GM12878 (cell line): ENCODE results near the gene SCG2. TPM values are rescaled to one million over a fixed set of nuclear protein-coding genes. Genes with fewer than 3 reads are reported as not detected.

Experiments
- ATAC-seq: fragments of 200-7000 bp; cut with Tn5 transposase; 3 replicates; pipeline ENCODE4 v1.9.1; 2020; ENCODE audit warnings: mild to moderate bottlenecking, moderate library complexity
- BruUV-seq: library from RNA; stranded (reverse); fragments of 400-500 nt; replicated peaks from 2 replicates; lab custom pipeline; 2021; lab: Mats Ljungman, UMichigan
- CTCF ChIA-PET: fragments of 300-600 bp; sonication (Branson Sonifier 250); formaldehyde crosslinking; extraction: SDS; loops from one replicate; lab custom pipeline; 2021; ENCODE audit warnings: inconsistent platforms; lab: Yijun Ruan, JAX
- POLR2A ChIA-PET: fragments of 350-600 bp; formaldehyde crosslinking; extraction: SDS; loops from one replicate; lab custom pipeline; 2021; ENCODE audit warnings: inconsistent platforms; lab: Charles Lee
- RAD21 ChIA-PET: fragments of 300-600 bp; sonication (Branson Sonifier 250); formaldehyde crosslinking; loops from one replicate; lab custom pipeline; 2023; ENCODE audit warnings: antibody characterized with exemption; ENCODE audit not compliant: unreplicated experiment; lab: Charles Lee
- SMC1A ChIA-PET: fragments of 300-600 bp; sonication (Branson Sonifier 250); formaldehyde crosslinking; loops from one replicate; lab custom pipeline; 2023; ENCODE audit not compliant: unreplicated experiment, uncharacterized antibody; lab: Charles Lee
- DNase-seq: peaks from one replicate; pipeline ENCODE4 v3.0.0-alpha.2; 2011; ENCODE audit warnings: low read depth, low spot score
- FAIRE-seq: peaks from 3 replicates; lab custom pipeline; 2011; peaks lifted over from hg19 to GRCh38; lab: Jason Lieb, UNC
- H2AFZ ChIP-seq: 2 replicates; pipeline ENCODE4 v1.6.0; 2011; ENCODE audit warnings: low read depth, low read length, control low read depth; ENCODE audit not compliant: control insufficient read depth
- H3K27ac ChIP-seq: 2 replicates; pipeline ENCODE4 v1.5.1; 2011; ENCODE audit warnings: control low read depth; ENCODE audit not compliant: control insufficient read depth, insufficient read depth
- H3K27me3 ChIP-seq, 2 experiments: replicated peaks in 1 of 2; 2 replicates each; pipeline versions ENCODE4 v1.6.0 to v1.6.1; 2011; ENCODE audit warnings: low read length in 1 of 2; ENCODE audit not compliant: control insufficient read depth in 2 of 2, insufficient read depth in 2 of 2
- H3K36me3 ChIP-seq, 2 experiments: 2 replicates each; pipeline ENCODE4 v1.5.1; 2011; ENCODE audit warnings: low read length in 1 of 2; ENCODE audit not compliant: control insufficient read depth in 2 of 2, insufficient read depth in 2 of 2
- H3K4me1 ChIP-seq: 2 replicates; pipeline ENCODE4 v1.6.1; 2011; ENCODE audit warnings: mild to moderate bottlenecking, low read length, moderate library complexity, mixed read lengths; ENCODE audit not compliant: control insufficient read depth, insufficient read depth
- H3K4me2 ChIP-seq: 2 replicates; pipeline ENCODE4 v1.6.0; 2011; ENCODE audit warnings: control low read depth; ENCODE audit not compliant: control insufficient read depth, insufficient read depth
- H3K4me3 ChIP-seq: fragments of 200-600 bp; sonication (generic); 2 replicates; pipeline ENCODE4 v1.5.1; 2016
- H3K79me2 ChIP-seq: 2 replicates; pipeline ENCODE4 v1.6.0; 2011; ENCODE audit warnings: low read length; ENCODE audit not compliant: control insufficient read depth, insufficient read depth
- H3K9ac ChIP-seq: 2 replicates; pipeline ENCODE4 v1.8.0; 2011; ENCODE audit warnings: low read length, control low read depth, mixed read lengths; ENCODE audit not compliant: control insufficient read depth, insufficient read depth
- H3K9me3 ChIP-seq: replicated peaks from 3 replicates; pipeline ENCODE4 v1.5.1; 2011; ENCODE audit warnings: mild to moderate bottlenecking, low read length; ENCODE audit not compliant: control insufficient read depth, insufficient read depth
- H4K20me1 ChIP-seq: 2 replicates; pipeline ENCODE4 v1.6.0; 2011; ENCODE audit not compliant: control insufficient read depth, insufficient read depth
- EP300 ChIP-seq, 2 experiments: fragments of 150-350 bp in 1 of 2; IDR thresholded peaks; 2 replicates each; pipeline ENCODE4 v1.6.1; 2011 to 2012; ENCODE audit warnings: low read depth in 2 of 2, low read length in 2 of 2, borderline replicate concordance in 1 of 2, improper control_type of control experiment in 1 of 2, inconsistent platforms in 1 of 2; ENCODE audit not compliant: control insufficient read depth in 1 of 2
- IKZF2 ChIP-seq, 2 experiments: fragments of 450-650 bp; IDR thresholded peaks; 2 replicates each; pipeline ENCODE4 v1.6.1; 2017; ENCODE audit warnings: mild to moderate bottlenecking in 2 of 2, moderate library complexity in 2 of 2
- JUND ChIP-seq: IDR thresholded peaks from 2 replicates; pipeline ENCODE4 v1.6.1; 2012; ENCODE audit warnings: low read depth, mild to moderate bottlenecking, low read length, improper control_type of control experiment, moderate library complexity
- MEF2A ChIP-seq: IDR thresholded peaks from 2 replicates; pipeline ENCODE4 v1.6.1; 2011; ENCODE audit warnings: low read depth, mild to moderate bottlenecking, low read length, moderate library complexity; ENCODE audit not compliant: insufficient read depth
- MEF2B ChIP-seq: fragments of 450-650 bp; IDR thresholded peaks from 2 replicates; pipeline ENCODE4 v1.6.1; 2018; ENCODE audit warnings: mild to moderate bottlenecking, moderate library complexity; ENCODE audit not compliant: partially characterized antibody, poor library complexity, severe bottlenecking
- SUPT20H ChIP-seq: IDR thresholded peaks from 2 replicates; pipeline ENCODE4 v1.6.1; 2011; ENCODE audit warnings: low read depth, mild to moderate bottlenecking, low read length, moderate library complexity, borderline replicate concordance; ENCODE audit not compliant: control insufficient read depth
- SUZ12 ChIP-seq: fragments of 200-600 bp; sonication (generic); IDR thresholded peaks from one replicate; pipeline ENCODE4 v1.6.1; 2018; ENCODE audit warnings: antibody characterized with exemption, mild to moderate bottlenecking; ENCODE audit not compliant: unreplicated experiment
- TARDBP ChIP-seq: IDR thresholded peaks from 2 replicates; pipeline ENCODE4 v1.6.1; 2016; ENCODE audit warnings: borderline replicate concordance
- ZNF24 ChIP-seq: fragments of 450-650 bp; IDR thresholded peaks from 2 replicates; pipeline ENCODE4 v1.6.1; 2017; ENCODE audit warnings: antibody characterized with exemption, mild to moderate bottlenecking
- ZNF274 ChIP-seq: IDR thresholded peaks from one replicate; pipeline ENCODE4 v1.8.0; 2011; ENCODE audit not compliant: insufficient read length, insufficient read depth
- WGBS: methylation state at CpG from one replicate; pipeline ENCODE4 v1.1.6; 2016; ENCODE audit warnings: low lambda C conversion rate; ENCODE audit not compliant: insufficient replicate concordance, insufficient coverage; ENCODE audit errors: missing lambda C conversion rate; 5-methylcytosine and 5-hydroxymethylcytosine counted together
- in situ Hi-C: fragments of 300-500 bp; cut with MboI; formaldehyde crosslinking; loops from 9 replicates; pipeline ENCODE4 v1.14.3; 2018; ENCODE audit warnings: mixed read lengths
- intact Hi-C: fragments of 100-400 bp; cut with micrococcal nuclease; formaldehyde crosslinking; loops from one replicate; pipeline ENCODE4 v1.14.2; 2022; ENCODE audit not compliant: unreplicated experiment
- polyA plus RNA-seq, 11 experiments: library from polyadenylated mRNA; depleted of rRNA in 4 of 11; unstranded in 6 of 11; stranded (reverse) in 5 of 11; fragments of >200 nt; fragmentation: Nextera tagmentation in 4 of 11; fragmentation: Illumina TruSeq in 1 of 11; extraction: Ambion mirVana in 4 of 11; extraction: Trizol in 1 of 11; gene quantifications; 1 replicate in 1 of 11; 2 replicates in 10 of 11; pipeline versions ENCODE4 v1.2.1 to v1.2.3, GENCODE V29; 2011 to 2016; ENCODE audit warnings: inconsistent platforms in 2 of 11, missing spikeins in 2 of 11, low read depth in 1 of 11
- total RNA-seq, 4 experiments: library from RNA; depleted of rRNA in 3 of 4; stranded (reverse); fragments of >200 nt in 3 of 4; fragmentation: Illumina TruSeq in 1 of 4; extraction: Trizol in 1 of 4; gene quantifications; 2 replicates each; pipeline versions ENCODE4 v1.2.1 to v1.2.3, GENCODE V29; 2013 to 2021
- TF ChIP-seq, protein P1 (sequence below): fragments of 150-350 bp; IDR thresholded peaks from 2 replicates; pipeline ENCODE4 v1.6.1; 2016; ENCODE audit warnings: low read depth, low read length
- TF ChIP-seq, protein P2 (sequence below): IDR thresholded peaks from 2 replicates; pipeline ENCODE4 v1.6.1; 2012; ENCODE audit warnings: low read length, inconsistent platforms
- TF ChIP-seq, protein P3 (sequence below): fragments of 450-650 bp; IDR thresholded peaks from 2 replicates; pipeline ENCODE4 v1.6.1; 2016; ENCODE audit warnings: mild to moderate bottlenecking
- TF ChIP-seq, protein P4 (sequence below): fragments of 450-650 bp; formaldehyde crosslinking; IDR thresholded peaks from 2 replicates; pipeline ENCODE4 v1.4.0; 2020; ENCODE audit warnings: mild to moderate bottlenecking, moderate library complexity

SCG2 gene
- total and polyA plus RNA-seq, 10 of the 15 experiments (the other 5 are each of a cell fraction or from before 2014, with no cell fraction given), result 0.05 TPM; not detected in 9

DNA sequence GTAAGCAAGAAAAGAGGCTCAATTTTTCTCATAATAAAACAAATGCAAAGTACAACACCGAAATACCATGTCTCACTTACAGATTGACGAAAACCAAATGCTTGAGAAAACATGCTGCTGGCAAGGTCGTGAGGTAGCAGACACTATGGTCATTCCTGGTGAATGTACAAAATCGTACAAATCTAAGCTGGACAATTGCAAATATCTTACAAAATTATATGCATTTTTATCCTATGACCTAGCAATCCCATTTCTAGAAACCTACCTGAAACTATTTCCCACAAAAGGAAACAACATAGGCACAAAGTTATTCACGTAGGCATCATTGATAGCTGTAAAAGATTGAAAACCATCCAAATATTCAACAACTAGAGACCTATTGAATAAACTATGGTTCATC is 54.0 kb downstream of the SCG2 start:
- H3K9ac ChIP-seq, result no peak overlapping the region
- no peak overlapping the region for H2AFZ ChIP-seq
- no peak overlapping the region for H3K4me2 ChIP-seq
- ATAC-seq (no peak), DNase-seq (no peak), FAIRE-seq (no peak)
- ChIA-PET CTCF (interaction anchor here (0.6 kb wide), 1 partner anchor 844 kb away, joined by 3 read pairs; no protein-coding TSS in a partner anchor), POLR2A (no interaction called here), RAD21 (no interaction called here), SMC1A (no interaction called here)
- WGBS, result 5% methylated on average over 5 of the region's 5 CpGs
- H3K4me1 ChIP-seq, result no peaks in the 10 kb centered on the region
- BruUV-seq, result no TSS peak
- no peaks in the 10 kb centered on the region for H3K79me2 ChIP-seq
- in situ Hi-C loops, result no loop called here
- no peaks in the 10 kb centered on the region for H4K20me1 ChIP-seq
- intact Hi-C loops, result no loop called here
- no peaks in the 10 kb centered on the region for H3K9me3 ChIP-seq
- H3K27ac ChIP-seq, result no peak overlapping the region
- no peaks in the 10 kb centered on the region for H3K27me3 ChIP-seq
- H3K4me3 ChIP-seq, result no peak overlapping the region
- H3K36me3 ChIP-seq, result no peaks in the 10 kb centered on the region
- TF ChIP-seq, protein P1, sequence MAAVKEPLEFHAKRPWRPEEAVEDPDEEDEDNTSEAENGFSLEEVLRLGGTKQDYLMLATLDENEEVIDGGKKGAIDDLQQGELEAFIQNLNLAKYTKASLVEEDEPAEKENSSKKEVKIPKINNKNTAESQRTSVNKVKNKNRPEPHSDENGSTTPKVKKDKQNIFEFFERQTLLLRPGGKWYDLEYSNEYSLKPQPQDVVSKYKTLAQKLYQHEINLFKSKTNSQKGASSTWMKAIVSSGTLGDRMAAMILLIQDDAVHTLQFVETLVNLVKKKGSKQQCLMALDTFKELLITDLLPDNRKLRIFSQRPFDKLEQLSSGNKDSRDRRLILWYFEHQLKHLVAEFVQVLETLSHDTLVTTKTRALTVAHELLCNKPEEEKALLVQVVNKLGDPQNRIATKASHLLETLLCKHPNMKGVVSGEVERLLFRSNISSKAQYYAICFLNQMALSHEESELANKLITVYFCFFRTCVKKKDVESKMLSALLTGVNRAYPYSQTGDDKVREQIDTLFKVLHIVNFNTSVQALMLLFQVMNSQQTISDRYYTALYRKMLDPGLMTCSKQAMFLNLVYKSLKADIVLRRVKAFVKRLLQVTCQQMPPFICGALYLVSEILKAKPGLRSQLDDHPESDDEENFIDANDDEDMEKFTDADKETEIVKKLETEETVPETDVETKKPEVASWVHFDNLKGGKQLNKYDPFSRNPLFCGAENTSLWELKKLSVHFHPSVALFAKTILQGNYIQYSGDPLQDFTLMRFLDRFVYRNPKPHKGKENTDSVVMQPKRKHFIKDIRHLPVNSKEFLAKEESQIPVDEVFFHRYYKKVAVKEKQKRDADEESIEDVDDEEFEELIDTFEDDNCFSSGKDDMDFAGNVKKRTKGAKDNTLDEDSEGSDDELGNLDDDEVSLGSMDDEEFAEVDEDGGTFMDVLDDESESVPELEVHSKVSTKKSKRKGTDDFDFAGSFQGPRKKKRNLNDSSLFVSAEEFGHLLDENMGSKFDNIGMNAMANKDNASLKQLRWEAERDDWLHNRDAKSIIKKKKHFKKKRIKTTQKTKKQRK, result no peak
- TF ChIP-seq IKZF2 (IDR thresholded peaks at IDR 0.05), result no peak
- TF ChIP-seq, protein P2, sequence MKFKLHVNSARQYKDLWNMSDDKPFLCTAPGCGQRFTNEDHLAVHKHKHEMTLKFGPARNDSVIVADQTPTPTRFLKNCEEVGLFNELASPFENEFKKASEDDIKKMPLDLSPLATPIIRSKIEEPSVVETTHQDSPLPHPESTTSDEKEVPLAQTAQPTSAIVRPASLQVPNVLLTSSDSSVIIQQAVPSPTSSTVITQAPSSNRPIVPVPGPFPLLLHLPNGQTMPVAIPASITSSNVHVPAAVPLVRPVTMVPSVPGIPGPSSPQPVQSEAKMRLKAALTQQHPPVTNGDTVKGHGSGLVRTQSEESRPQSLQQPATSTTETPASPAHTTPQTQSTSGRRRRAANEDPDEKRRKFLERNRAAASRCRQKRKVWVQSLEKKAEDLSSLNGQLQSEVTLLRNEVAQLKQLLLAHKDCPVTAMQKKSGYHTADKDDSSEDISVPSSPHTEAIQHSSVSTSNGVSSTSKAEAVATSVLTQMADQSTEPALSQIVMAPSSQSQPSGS, result no peak
- TF ChIP-seq ZNF274, result no peak
- TF ChIP-seq, protein P3, sequence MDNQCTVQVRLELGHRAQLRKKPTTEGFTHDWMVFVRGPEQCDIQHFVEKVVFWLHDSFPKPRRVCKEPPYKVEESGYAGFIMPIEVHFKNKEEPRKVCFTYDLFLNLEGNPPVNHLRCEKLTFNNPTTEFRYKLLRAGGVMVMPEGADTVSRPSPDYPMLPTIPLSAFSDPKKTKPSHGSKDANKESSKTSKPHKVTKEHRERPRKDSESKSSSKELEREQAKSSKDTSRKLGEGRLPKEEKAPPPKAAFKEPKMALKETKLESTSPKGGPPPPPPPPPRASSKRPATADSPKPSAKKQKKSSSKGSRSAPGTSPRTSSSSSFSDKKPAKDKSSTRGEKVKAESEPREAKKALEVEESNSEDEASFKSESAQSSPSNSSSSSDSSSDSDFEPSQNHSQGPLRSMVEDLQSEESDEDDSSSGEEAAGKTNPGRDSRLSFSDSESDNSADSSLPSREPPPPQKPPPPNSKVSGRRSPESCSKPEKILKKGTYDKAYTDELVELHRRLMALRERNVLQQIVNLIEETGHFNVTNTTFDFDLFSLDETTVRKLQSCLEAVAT, result no peak
- no peak for TF ChIP-seq MEF2B
- no peak for TF ChIP-seq MEF2A
- TF ChIP-seq SUZ12, result no peak
- TF ChIP-seq ZNF24, result no peak
- TF ChIP-seq EP300 (IDR thresholded peaks at IDR 0.05; ENCODE audit: borderline replicate concordance in 1 of 2, control insufficient read depth in 1 of 2, low read depth in 2 of 2, low read length in 2 of 2), result no peak
- TF ChIP-seq TARDBP, result no peak
- TF ChIP-seq SUPT20H, result no peak
- TF ChIP-seq, protein P4, sequence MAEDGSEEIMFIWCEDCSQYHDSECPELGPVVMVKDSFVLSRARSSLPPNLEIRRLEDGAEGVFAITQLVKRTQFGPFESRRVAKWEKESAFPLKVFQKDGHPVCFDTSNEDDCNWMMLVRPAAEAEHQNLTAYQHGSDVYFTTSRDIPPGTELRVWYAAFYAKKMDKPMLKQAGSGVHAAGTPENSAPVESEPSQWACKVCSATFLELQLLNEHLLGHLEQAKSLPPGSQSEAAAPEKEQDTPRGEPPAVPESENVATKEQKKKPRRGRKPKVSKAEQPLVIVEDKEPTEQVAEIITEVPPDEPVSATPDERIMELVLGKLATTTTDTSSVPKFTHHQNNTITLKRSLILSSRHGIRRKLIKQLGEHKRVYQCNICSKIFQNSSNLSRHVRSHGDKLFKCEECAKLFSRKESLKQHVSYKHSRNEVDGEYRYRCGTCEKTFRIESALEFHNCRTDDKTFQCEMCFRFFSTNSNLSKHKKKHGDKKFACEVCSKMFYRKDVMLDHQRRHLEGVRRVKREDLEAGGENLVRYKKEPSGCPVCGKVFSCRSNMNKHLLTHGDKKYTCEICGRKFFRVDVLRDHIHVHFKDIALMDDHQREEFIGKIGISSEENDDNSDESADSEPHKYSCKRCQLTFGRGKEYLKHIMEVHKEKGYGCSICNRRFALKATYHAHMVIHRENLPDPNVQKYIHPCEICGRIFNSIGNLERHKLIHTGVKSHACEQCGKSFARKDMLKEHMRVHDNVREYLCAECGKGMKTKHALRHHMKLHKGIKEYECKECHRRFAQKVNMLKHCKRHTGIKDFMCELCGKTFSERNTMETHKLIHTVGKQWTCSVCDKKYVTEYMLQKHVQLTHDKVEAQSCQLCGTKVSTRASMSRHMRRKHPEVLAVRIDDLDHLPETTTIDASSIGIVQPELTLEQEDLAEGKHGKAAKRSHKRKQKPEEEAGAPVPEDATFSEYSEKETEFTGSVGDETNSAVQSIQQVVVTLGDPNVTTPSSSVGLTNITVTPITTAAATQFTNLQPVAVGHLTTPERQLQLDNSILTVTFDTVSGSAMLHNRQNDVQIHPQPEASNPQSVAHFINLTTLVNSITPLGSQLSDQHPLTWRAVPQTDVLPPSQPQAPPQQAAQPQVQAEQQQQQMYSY, result no peak
- TF ChIP-seq JUND, result no peak
